Measurements from ENCODE around the gene PSME2. TPM values are rescaled to one million over a fixed set of nuclear protein-coding genes. Genes with fewer than 3 reads are reported as not detected.

The PSME2 gene
- polyA plus RNA-seq, 10 donors = 72.7 to 96.7 (median 84.4) TPM

DNA sequence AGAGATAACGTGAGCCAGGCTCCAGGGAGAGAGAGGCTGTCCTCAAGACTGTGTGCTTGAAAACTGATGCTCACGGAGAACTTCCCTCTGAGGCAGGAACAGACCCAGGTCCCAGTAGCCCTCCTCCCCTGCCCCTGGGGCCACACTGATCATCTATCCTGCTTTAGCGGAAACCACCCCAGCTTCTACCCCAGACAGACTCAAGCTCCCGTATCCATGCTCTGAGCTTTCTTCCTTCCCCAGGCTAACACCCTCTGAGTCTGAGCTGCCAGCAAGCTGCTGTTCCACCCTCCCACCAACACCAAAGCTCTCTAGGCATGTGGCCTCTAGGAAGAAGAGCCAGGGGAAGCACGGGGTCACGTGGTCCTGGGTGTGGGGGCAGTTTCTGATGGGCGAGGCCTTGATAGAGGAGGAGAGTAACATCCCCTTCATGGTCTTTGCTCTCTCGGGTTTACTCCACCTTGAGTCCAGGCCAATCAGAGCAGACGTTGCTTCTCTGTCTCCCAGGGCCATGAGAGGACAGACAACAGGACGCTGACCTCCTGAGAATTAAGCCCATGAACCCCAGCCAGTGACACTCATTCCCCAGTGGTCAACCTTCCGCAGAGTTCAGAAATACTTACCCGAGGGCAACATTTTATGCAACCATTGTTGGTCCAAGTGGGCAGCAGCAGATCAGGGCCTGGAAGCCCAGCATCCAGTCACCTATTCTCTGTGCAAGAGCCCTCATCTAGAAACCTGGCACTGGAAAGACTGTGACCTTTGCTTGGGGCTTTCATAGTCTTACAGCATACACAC is 50.9 kb downstream of the PSME2 start:
- peak in 1 of 3 donors; percentile 33 for DNase-seq

DNA sequence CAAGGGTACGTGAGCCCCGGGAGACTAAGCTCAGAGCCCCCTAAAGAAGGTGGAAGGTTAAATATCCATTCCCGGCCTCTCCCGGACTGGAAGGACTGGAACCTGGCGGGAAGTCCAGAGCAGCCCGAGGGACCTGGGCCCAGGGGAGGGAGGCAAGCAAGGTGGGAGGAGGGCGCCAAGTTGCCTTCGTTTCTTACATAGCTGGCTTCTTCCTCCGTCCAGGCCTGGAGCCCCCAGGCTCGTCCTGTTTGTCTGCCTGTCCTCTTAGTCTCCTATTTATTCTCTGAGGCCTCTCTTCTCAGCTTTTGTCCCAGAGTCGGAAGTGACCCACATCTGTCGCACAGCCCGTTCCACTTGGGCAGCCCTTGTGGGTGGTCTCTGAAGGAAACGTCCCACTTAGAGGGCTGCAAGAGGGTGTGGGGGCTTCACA is 51.6 kb downstream of the PSME2 start:
- peak in 1 of 3 donors; percentile 42 for DNase-seq

DNA sequence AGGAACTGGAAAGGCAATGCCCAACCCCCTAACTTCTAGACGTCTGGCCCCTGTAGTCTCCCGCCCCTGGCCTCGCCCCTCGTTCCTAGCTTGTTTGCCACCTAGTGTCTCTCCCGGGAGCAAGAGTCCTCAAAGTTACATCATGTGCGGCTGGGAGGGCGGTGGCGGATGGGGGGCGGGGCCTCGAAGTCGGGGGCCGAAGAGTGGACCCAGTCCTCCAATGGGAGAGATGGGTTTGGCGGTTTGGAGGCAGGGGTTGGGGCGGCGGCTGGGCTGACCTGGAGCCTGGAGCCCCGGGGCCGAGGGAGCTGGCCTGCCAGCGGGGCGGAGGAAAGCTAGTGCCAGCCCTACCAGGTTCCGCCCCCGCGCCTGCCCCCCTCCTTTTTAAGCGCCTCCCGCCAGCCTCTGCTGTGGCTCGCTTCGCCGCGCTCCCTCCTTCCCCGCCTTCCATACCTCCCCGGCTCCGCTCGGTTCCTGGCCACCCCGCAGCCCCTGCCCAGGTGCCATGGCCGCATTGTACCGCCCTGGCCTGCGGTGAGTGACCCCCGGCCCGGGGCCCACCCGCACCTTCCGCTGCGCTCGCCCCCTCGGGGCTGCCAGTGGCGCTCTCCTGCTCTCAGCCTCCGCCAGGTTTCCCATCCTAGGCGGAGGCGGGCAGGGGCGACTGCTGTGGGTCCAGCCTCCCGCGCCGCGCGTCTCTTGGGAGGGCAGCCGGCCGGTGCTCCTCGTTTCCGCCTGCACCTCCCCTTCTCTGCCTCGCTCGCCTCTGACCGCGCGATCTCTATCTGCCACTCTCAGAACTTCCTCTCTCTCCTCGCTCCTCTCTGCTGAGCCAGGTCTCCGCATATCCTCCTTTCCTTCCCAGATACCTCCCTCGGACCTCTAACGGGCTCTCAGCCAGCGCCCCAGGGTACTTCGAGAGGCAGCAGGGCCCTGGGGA is 52.2 kb downstream of the PSME2 start, which contains the start of gene PCK2:
Gene PCK2, plus strand, starts transcription at position 411 of the 940 bp plus-strand sequence. Its CDS starts 95 bp downstream, at position 506.
- DNase-seq = peak; percentile 66 to 93 (median 86)

Other genes starting within 250 kb of the PSME2 start
- gene DHRS4, start 192.8 kb downstream of the PSME2 start, polyA plus RNA-seq (ENCODE audit: insufficient read length in 10 of 10) = 10 to 100 TPM; 10.4 to 29.7 (median 20.1) TPM
- 10 to 100 TPM in 8 of 10 donors, 1 to 10 TPM in 2; 8.4 to 17.3 (median 13.8) TPM for gene DHRS4L2, start 157.7 kb downstream of the PSME2 start, polyA plus RNA-seq (ENCODE audit: insufficient read length in 10 of 10)
- under 1 TPM; 0.09 to 0.50 (median 0.17) TPM for gene CARMIL3, start 94.6 kb downstream of the PSME2 start, polyA plus RNA-seq (ENCODE audit: insufficient read length in 10 of 10)
- under 1 TPM in 1 of 10 donors, not detected in 9; 0.07 TPM for gene CPNE6, start 75.0 kb downstream of the PSME2 start, polyA plus RNA-seq (ENCODE audit: insufficient read length in 10 of 10)
- 1 to 10 TPM; 2.8 to 6.0 (median 3.5) TPM for gene PCK2, start 52.3 kb downstream of the PSME2 start, polyA plus RNA-seq (ENCODE audit: insufficient read length in 10 of 10)
- gene DCAF11, start 31.8 kb downstream of the PSME2 start, polyA plus RNA-seq (ENCODE audit: insufficient read length in 10 of 10) = 10 to 100 TPM; 35.0 to 45.0 (median 38.1) TPM
- gene NRL, start 31.7 kb downstream of the PSME2 start, polyA plus RNA-seq (ENCODE audit: insufficient read length in 10 of 10) = 1 to 10 TPM in 9 of 10 donors, under 1 TPM in 1; 0.98 to 1.6 (median 1.2) TPM
- 100 to 1,000 TPM in 8 of 10 donors, 10 to 100 TPM in 2; 68.5 to 142 (median 118) TPM for gene FITM1, start 16.0 kb downstream of the PSME2 start, polyA plus RNA-seq (ENCODE audit: insufficient read length in 10 of 10)
- gene PSME1, start 10.4 kb downstream of the PSME2 start, polyA plus RNA-seq (ENCODE audit: insufficient read length in 10 of 10) = 100 to 1,000 TPM in 8 of 10 donors, 10 to 100 TPM in 2; 96.2 to 122 (median 112) TPM
- gene EMC9, start 5.0 kb downstream of the PSME2 start, polyA plus RNA-seq (ENCODE audit: insufficient read length in 10 of 10) = 10 to 100 TPM; 19.1 to 30.8 (median 26.9) TPM
- gene RNF31, start 888 bp upstream of the PSME2 start, polyA plus RNA-seq (ENCODE audit: insufficient read length in 10 of 10) = 10 to 100 TPM; 26.5 to 46.0 (median 33.1) TPM
- 10 to 100 TPM; 23.8 to 36.0 (median 28.2) TPM for gene IRF9, start 14.7 kb upstream of the PSME2 start, polyA plus RNA-seq (ENCODE audit: insufficient read length in 10 of 10)
- 10 to 100 TPM in 6 of 10 donors, 1 to 10 TPM in 4; 5.7 to 11.6 (median 10.7) TPM for gene REC8, start 25.5 kb upstream of the PSME2 start, polyA plus RNA-seq (ENCODE audit: insufficient read length in 10 of 10)
- gene IPO4, start 42.2 kb upstream of the PSME2 start, polyA plus RNA-seq (ENCODE audit: insufficient read length in 10 of 10) = 10 to 100 TPM; 21.5 to 31.8 (median 26.6) TPM
- gene TM9SF1, start 48.8 kb upstream of the PSME2 start, polyA plus RNA-seq (ENCODE audit: insufficient read length in 10 of 10) = 10 to 100 TPM; 11.2 to 25.1 (median 17.6) TPM
- gene TSSK4, start 59.1 kb upstream of the PSME2 start, polyA plus RNA-seq (ENCODE audit: insufficient read length in 10 of 10) = 1 to 10 TPM; 1.8 to 8.7 (median 2.8) TPM
- gene CHMP4A, start 66.9 kb upstream of the PSME2 start, polyA plus RNA-seq (ENCODE audit: insufficient read length in 10 of 10) = 10 to 100 TPM; 26.0 to 44.1 (median 34.5) TPM
- 10 to 100 TPM in 1 of 10 donors, 1 to 10 TPM in 9; 6.1 to 10.2 (median 8.0) TPM for gene MDP1, start 69.5 kb upstream of the PSME2 start, polyA plus RNA-seq (ENCODE audit: insufficient read length in 10 of 10)
- 100 to 1,000 TPM; 168 to 226 (median 186) TPM for gene NEDD8, start 85.8 kb upstream of the PSME2 start, polyA plus RNA-seq (ENCODE audit: insufficient read length in 10 of 10)
- gene GMPR2, start 86.3 kb upstream of the PSME2 start, polyA plus RNA-seq (ENCODE audit: insufficient read length in 10 of 10) = 10 to 100 TPM; 41.5 to 57.6 (median 50.7) TPM
- gene TINF2, start 96.0 kb upstream of the PSME2 start, polyA plus RNA-seq (ENCODE audit: insufficient read length in 10 of 10) = 10 to 100 TPM; 33.5 to 43.0 (median 41.5) TPM
- gene TGM1, start 116.6 kb upstream of the PSME2 start, polyA plus RNA-seq (ENCODE audit: insufficient read length in 10 of 10) = 1 to 10 TPM in 7 of 10 donors, under 1 TPM in 3; 0.82 to 3.9 (median 1.3) TPM
- gene RABGGTA, start 125.0 kb upstream of the PSME2 start, polyA plus RNA-seq (ENCODE audit: insufficient read length in 10 of 10) = 10 to 100 TPM in 9 of 10 donors, 1 to 10 TPM in 1; 10.0 to 20.1 (median 13.3) TPM
- gene DHRS1, start 153.2 kb upstream of the PSME2 start, polyA plus RNA-seq (ENCODE audit: insufficient read length in 10 of 10) = 10 to 100 TPM; 10.9 to 21.2 (median 17.0) TPM
- gene NOP9, start 153.2 kb upstream of the PSME2 start, polyA plus RNA-seq (ENCODE audit: insufficient read length in 10 of 10) = 10 to 100 TPM; 18.6 to 24.6 (median 20.0) TPM
- gene CIDEB, start 161.4 kb upstream of the PSME2 start, polyA plus RNA-seq (ENCODE audit: insufficient read length in 10 of 10) = 10 to 100 TPM in 7 of 10 donors, 1 to 10 TPM in 3; 8.3 to 15.5 (median 12.0) TPM
- 1 to 10 TPM; 1.4 to 3.4 (median 2.7) TPM for gene LTB4R2, start 163.5 kb upstream of the PSME2 start, polyA plus RNA-seq (ENCODE audit: insufficient read length in 10 of 10)
- gene LTB4R, start 164.9 kb upstream of the PSME2 start, polyA plus RNA-seq (ENCODE audit: insufficient read length in 10 of 10) = 1 to 10 TPM; 2.2 to 6.7 (median 3.6) TPM
- 10 to 100 TPM in 6 of 10 donors, 1 to 10 TPM in 4; 8.5 to 23.7 (median 14.3) TPM for gene ADCY4, start 188.5 kb upstream of the PSME2 start, polyA plus RNA-seq (ENCODE audit: insufficient read length in 10 of 10)
- 1 to 10 TPM in 8 of 10 donors, under 1 TPM in 2; 0.78 to 2.3 (median 1.8) TPM for gene RIPK3, start 193.4 kb upstream of the PSME2 start, polyA plus RNA-seq (ENCODE audit: insufficient read length in 10 of 10)
- 10 to 100 TPM; 34.0 to 69.3 (median 44.5) TPM for gene NFATC4, start 221.6 kb upstream of the PSME2 start, polyA plus RNA-seq (ENCODE audit: insufficient read length in 10 of 10)